GM18861 (cell line): ENCODE measurements around the gene GPR12.

Experiments used
- ATAC-seq: cut with Tn5 transposase; IDR thresholded peaks from one replicate; pipeline ENCODE4 v1.9.1; 2021; ENCODE audit not compliant: unreplicated experiment

GPR12 gene

GRCh38 chr13:26759907-26760831 is at the start of gene GPR12:
TSS of gene GPR12 (minus strand) at chr13:26760786. CDS start at chr13:26759827, 959 bp downstream.
- ATAC-seq: no peak

GRCh38 chr13:26810095-26810494 is 49.5 kb upstream of the GPR12 start:
- no peak for ATAC-seq

GRCh38 chr13:26806891-26807290 is 46.3 kb upstream of the GPR12 start:
- no peak for ATAC-seq

- no peak for ATAC-seq
These were observed 27.4 kb upstream of the GPR12 start for GRCh38 chr13:26787961-26788360.

- no peak for ATAC-seq
These were observed 26.2 kb upstream of the GPR12 start for GRCh38 chr13:26786651-26787295.

GRCh38 chr13:26785838-26786630 is 25.4 kb upstream of the GPR12 start:
- ATAC-seq: peak; percentile 31

- ATAC-seq: peak; percentile 56
These were observed 24.4 kb upstream of the GPR12 start for GRCh38 chr13:26784704-26785639.

- no peak for ATAC-seq
These were observed 19.8 kb upstream of the GPR12 start for GRCh38 chr13:26780411-26780810.

- no peak for ATAC-seq
These were observed 18.7 kb upstream of the GPR12 start for GRCh38 chr13:26779321-26779720.

GRCh38 chr13:26772531-26772930 is 11.9 kb upstream of the GPR12 start:
- ATAC-seq: no peak

GRCh38 chr13:26771796-26772195 is 11.2 kb upstream of the GPR12 start:
- ATAC-seq: no peak

GRCh38 chr13:26762745-26763345 is 2.3 kb upstream of the GPR12 start:
- ATAC-seq: no peak

- ATAC-seq: no peak
These were observed 421 bp upstream of the GPR12 start for GRCh38 chr13:26760832-26761582.

GRCh38 chr13:26759249-26759906 is 1.2 kb downstream of the GPR12 start:
- no peak for ATAC-seq

- no peak for ATAC-seq
These were observed 2.0 kb downstream of the GPR12 start for GRCh38 chr13:26758496-26759157.

GRCh38 chr13:26756961-26757360 is 3.6 kb downstream of the GPR12 start:
- no peak for ATAC-seq

- ATAC-seq: no peak
These were observed 7.9 kb downstream of the GPR12 start for GRCh38 chr13:26752671-26753070.

GRCh38 chr13:26749905-26750304 is 10.7 kb downstream of the GPR12 start:
- ATAC-seq: no peak
